Measurements from ENCODE around the gene PLXND1.
"Not testable (repeated sequence)": the region's sequence is repeated elsewhere in the genome, so short reads cannot be mapped to it uniquely, and the experiment has no call there.

Gene PLXND1

GRCh38 chr3:129553719-129554118 is 52.8 kb downstream of the PLXND1 start:
- DNase-seq (ENCODE audit: extremely low read depth in 1 of 2, low read depth in 1 of 2) = no peak

- DNase-seq (ENCODE audit: extremely low read depth in 1 of 2, low read depth in 1 of 2) = no peak
Measured at GRCh38 chr3:129553171-129553570, 53.3 kb downstream of the PLXND1 start.

GRCh38 chr3:129552287-129553050 is 54.0 kb downstream of the PLXND1 start:
- no peak for DNase-seq (ENCODE audit: extremely low read depth in 1 of 2, low read depth in 1 of 2)

DNA sequence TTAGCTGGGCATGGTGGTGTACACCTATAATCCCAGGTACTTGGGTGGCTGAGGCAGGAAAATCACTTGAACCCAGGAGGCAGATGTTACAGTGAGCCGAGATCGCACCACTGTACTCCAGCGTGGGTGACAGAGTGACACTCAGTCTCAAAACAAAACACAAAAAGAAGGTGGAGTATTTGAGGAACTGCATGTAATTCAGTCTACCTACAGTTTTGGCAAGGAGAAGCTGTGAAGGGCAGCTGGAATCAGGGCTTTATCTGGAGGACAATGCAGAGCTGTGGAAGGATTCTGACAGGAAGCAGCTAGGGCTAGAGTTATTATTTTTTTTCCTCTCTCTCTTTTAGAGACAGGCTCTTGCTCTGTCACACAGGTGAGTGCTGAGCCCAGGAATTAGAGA is 56.7 kb downstream of the PLXND1 start:
- no peak for DNase-seq (ENCODE audit: extremely low read depth in 1 of 2, low read depth in 1 of 2)

GRCh38 chr3:129549006-129549800 is 57.3 kb downstream of the PLXND1 start:
- no peak for DNase-seq (ENCODE audit: extremely low read depth in 1 of 2, low read depth in 1 of 2)

GRCh38 chr3:129548104-129548965 is 58.1 kb downstream of the PLXND1 start:
- no peak for DNase-seq (ENCODE audit: extremely low read depth in 1 of 2, low read depth in 1 of 2)

DNA sequence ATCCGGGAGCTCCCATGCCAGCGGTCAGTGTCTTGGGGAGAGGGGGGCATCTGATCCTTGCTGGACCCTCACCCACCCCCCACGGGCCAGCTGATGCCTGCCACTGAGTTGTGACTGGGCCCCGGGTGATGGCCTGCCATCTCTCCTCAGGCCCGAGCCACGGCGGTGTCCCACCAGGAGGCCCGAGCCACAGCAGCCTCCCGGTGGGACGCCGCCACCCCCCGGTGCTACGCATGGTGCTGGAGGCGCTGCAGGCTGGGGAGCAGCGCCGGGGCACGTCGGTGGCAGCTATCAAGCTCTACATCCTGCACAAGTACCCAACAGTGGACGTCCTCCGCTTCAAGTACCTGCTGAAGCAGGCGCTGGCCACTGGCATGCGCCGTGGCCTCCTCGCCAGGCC is 59.2 kb downstream of the PLXND1 start:
- DNase-seq (ENCODE audit: extremely low read depth in 1 of 2, low read depth in 1 of 2) = no peak

DNA sequence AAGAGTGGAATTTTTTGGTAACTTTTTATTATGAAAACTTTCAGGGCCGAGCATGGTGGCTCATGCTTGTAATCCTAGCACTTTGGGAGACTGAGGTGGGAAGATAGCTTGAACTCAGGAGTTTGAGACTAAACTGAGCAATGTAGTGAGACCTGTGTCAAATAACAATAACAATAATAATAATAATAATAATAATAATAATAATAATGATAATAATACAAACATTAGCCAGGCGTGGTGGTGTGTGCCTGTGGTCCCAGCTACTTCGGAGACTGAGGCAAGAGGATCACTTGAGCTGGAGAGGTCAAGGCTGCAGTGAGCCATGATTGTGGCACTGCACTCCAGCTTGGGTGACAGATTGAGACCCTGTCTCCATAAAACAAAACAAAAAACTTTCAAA is 60.5 kb downstream of the PLXND1 start:
- DNase-seq (ENCODE audit: extremely low read depth in 1 of 2, low read depth in 1 of 2) = not testable (repeated sequence)

DNA sequence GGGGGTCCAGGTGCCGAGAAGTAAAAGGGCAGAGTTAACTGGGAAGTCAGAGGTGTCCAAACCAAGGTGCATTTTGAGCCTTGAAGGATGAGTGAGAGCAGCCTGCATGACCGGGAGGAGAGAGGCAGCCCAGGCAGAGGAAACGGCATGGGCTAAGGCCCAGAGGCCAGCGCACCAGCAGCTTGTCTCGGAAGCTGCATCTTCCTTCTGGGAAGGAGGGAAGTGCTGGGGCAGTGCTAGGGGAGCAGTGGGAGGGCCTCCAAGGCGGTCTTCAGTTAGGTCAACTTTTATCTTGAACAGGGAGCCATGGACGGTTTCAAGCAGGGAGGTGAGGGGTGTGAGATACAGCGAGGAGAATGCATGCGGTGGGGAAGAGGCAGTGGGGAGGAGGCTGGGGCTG is 62.5 kb downstream of the PLXND1 start:
- no peak for DNase-seq (ENCODE audit: extremely low read depth in 1 of 2, low read depth in 1 of 2)

GRCh38 chr3:129543156-129543790 is 63.2 kb downstream of the PLXND1 start, which contains the start of gene H1-8:
Gene H1-8 (plus strand): TSS chr3:129543175. CDS start chr3:129543219, 44 bp downstream.
- DNase-seq (ENCODE audit: extremely low read depth in 1 of 2, low read depth in 1 of 2) = no peak

GRCh38 chr3:129542747-129543146 is 63.7 kb downstream of the PLXND1 start:
- no peak for DNase-seq (ENCODE audit: extremely low read depth in 1 of 2, low read depth in 1 of 2)

- no peak for DNase-seq (ENCODE audit: extremely low read depth in 1 of 2, low read depth in 1 of 2)
Measured at GRCh38 chr3:129540776-129541516, 65.5 kb downstream of the PLXND1 start.

DNA sequence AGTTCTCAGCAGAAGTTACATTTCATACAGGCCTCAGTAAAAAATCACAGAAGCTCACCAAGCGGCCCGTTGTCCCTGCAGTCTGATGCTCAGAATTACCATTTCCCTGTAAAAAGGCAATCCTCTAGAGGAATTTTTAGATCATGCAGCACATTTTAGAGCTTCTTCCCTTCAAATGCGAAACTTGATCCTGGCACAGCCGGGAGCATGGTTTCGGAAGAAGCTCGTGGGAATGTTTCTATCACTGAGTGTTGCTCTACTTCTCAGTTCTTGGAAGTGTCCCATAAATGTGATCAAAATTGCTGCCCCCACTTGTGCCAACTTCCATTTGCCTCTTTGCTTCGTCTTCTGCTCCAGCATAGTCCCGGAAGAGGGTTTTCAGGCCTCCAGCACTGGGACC is 67.3 kb downstream of the PLXND1 start:
- DNase-seq (ENCODE audit: extremely low read depth in 1 of 2, low read depth in 1 of 2) = no peak

DNA sequence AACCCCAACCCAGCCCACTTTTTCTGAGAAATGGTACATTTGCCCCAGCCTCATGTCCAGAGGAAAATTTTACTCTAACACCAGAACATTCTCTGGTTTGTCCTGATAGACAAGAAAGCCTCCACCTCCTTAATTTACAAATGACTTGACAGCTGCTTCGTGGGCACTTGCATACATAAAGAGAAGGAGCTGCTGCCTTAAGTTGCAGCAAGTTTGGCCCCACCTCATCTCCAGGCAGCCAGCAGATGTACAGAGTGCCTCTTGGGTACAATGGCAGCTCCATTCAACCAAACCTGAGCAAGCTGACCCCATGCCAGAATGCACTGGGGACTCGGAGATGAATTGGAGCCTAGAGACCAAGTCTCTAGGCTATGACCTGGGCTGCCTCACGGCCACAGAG is 69.7 kb downstream of the PLXND1 start:
- no peak for DNase-seq (ENCODE audit: extremely low read depth in 1 of 2, low read depth in 1 of 2)

GRCh38 chr3:129536374-129536667 is 70.2 kb downstream of the PLXND1 start:
- no peak for DNase-seq (ENCODE audit: extremely low read depth in 1 of 2, low read depth in 1 of 2)

- DNase-seq (ENCODE audit: extremely low read depth in 1 of 2, low read depth in 1 of 2) = no peak
Measured at GRCh38 chr3:129535075-129535474, 71.4 kb downstream of the PLXND1 start.

GRCh38 chr3:129534428-129535027 is 71.9 kb downstream of the PLXND1 start:
- DNase-seq (ENCODE audit: extremely low read depth in 1 of 2, low read depth in 1 of 2) = no peak

DNA sequence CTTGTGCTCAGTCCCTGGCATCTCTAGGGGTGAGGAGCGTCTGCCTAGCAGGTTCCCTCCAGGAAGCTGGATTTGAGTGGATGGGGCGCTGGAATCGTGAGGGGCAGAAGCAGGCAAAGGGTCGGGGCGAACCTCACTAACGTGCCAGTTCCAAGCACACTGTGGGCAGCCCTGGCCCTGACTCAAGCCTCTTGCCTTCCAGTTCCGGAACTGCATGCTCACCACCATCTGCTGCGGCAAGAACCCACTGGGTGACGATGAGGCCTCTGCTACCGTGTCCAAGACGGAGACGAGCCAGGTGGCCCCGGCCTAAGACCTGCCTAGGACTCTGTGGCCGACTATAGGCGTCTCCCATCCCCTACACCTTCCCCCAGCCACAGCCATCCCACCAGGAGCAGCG is 73.1 kb downstream of the PLXND1 start:
- DNase-seq (ENCODE audit: extremely low read depth in 1 of 2, low read depth in 1 of 2) = no peak

DNA sequence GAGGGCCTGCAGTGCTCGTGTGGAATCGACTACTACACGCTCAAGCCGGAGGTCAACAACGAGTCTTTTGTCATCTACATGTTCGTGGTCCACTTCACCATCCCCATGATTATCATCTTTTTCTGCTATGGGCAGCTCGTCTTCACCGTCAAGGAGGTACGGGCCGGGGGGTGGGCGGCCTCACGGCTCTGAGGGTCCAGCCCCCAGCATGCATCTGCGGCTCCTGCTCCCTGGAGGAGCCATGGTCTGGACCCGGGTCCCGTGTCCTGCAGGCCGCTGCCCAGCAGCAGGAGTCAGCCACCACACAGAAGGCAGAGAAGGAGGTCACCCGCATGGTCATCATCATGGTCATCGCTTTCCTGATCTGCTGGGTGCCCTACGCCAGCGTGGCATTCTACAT is 74.2 kb downstream of the PLXND1 start:
- no peak for DNase-seq (ENCODE audit: extremely low read depth in 1 of 2, low read depth in 1 of 2)

DNA sequence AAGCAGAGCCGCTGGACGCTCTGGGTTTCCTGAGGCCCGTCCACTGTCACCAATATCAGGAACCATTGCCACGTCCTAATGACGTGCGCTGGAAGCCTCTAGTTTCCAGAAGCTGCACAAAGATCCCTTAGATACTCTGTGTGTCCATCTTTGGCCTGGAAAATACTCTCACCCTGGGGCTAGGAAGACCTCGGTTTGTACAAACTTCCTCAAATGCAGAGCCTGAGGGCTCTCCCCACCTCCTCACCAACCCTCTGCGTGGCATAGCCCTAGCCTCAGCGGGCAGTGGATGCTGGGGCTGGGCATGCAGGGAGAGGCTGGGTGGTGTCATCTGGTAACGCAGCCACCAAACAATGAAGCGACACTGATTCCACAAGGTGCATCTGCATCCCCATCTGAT is 74.8 kb downstream of the PLXND1 start:
- no peak for DNase-seq (ENCODE audit: extremely low read depth in 1 of 2, low read depth in 1 of 2)
